Bronchial epithelial cell (primary cell): ENCODE data around the gene NAPA. TPM values are rescaled to one million over a fixed set of nuclear protein-coding genes. Genes with fewer than 3 reads are reported as not detected.

Source experiments
- DNase-seq: peaks from one replicate; pipeline ENCODE4 v3.0.0-alpha.2; 2010; ENCODE audit warnings: low read depth
- FAIRE-seq: peaks from 2 replicates; lab custom pipeline; 2011; peaks lifted over from hg19 to GRCh38; lab: Jason Lieb, UNC
- H3K27me3 ChIP-seq: 2 replicates; pipeline ENCODE4 v1.5.1; 2011; ENCODE audit warnings: low read length; ENCODE audit not compliant: control insufficient read depth, insufficient read depth
- H3K36me3 ChIP-seq: 2 replicates; pipeline ENCODE4 v1.5.1; 2011; ENCODE audit warnings: low read length; ENCODE audit not compliant: control insufficient read depth, insufficient read depth
- H3K4me3 ChIP-seq: 2 replicates; pipeline ENCODE4 v1.5.1; 2011; ENCODE audit warnings: mild to moderate bottlenecking, low read depth, low read length, control low read depth
- CTCF ChIP-seq: IDR thresholded peaks from 2 replicates; pipeline ENCODE4 v1.5.1; 2011; ENCODE audit warnings: mild to moderate bottlenecking, moderate library complexity, low read length, control low read depth, inconsistent platforms; ENCODE audit not compliant: insufficient read depth, severe bottlenecking
- total RNA-seq: library from RNA; depleted of rRNA; stranded (reverse); fragments of >200 nt; gene quantifications from 2 replicates; pipeline ENCODE4 v1.2.1, GENCODE V29; 2014

The NAPA gene
- total RNA-seq, 1 donor from 2014 or later, result 33.2 TPM

- peaks cover 9% of the 10 kb centered on the region for H3K36me3 ChIP-seq
- no peaks in the 10 kb centered on the region for H3K27me3 ChIP-seq
- FAIRE-seq (no peak), DNase-seq (no peak)
- H3K4me3 ChIP-seq, result no peak overlapping the region
- TF ChIP-seq CTCF, result no peak
Observed at GRCh38 chr19:47507012-47507411, 7.9 kb downstream of the NAPA start.

- Histone ChIP-seq H3K36me3 (peaks cover 11% of the 10 kb centered on the region), H3K4me3 (no peak overlapping the region), H3K27me3 (no peaks in the 10 kb centered on the region)
- FAIRE-seq (no peak), DNase-seq (no peak)
- TF ChIP-seq CTCF, result no peak
Observed at GRCh38 chr19:47506459-47506858, 8.4 kb downstream of the NAPA start.

GRCh38 chr19:47505506-47505905 lies 9.4 kb downstream of the NAPA start:
- Histone ChIP-seq H3K27me3 (no peaks in the 10 kb centered on the region), H3K36me3 (peaks cover 15% of the 10 kb centered on the region), H3K4me3 (no peak overlapping the region)
- FAIRE-seq (no peak), DNase-seq (no peak)
- TF ChIP-seq CTCF, result no peak

GRCh38 chr19:47503826-47504150 lies 11.1 kb downstream of the NAPA start:
- Histone ChIP-seq H3K36me3 (peaks cover 22% of the 10 kb centered on the region), H3K4me3 (no peak overlapping the region), H3K27me3 (no peaks in the 10 kb centered on the region)
- no peak for DNase-seq
- TF ChIP-seq CTCF, result no peak
- FAIRE-seq, result no peak

- no peak for TF ChIP-seq CTCF
- FAIRE-seq (no peak), DNase-seq (no peak)
- no peak overlapping the region for H3K4me3 ChIP-seq
- no peaks in the 10 kb centered on the region for H3K27me3 ChIP-seq
- H3K36me3 ChIP-seq, result peaks cover 22% of the 10 kb centered on the region
Observed at GRCh38 chr19:47503130-47503825, 11.6 kb downstream of the NAPA start.
